Nephron (organoid): ENCODE measurements around the gene CLCC1.
A peak's percentile ranks its signal among the peaks of the same experiment; 100 is the strongest.

Experiments
- H3K27ac Mint-ChIP-seq, 3 experiments: 2 replicates each; pipeline ENCODE4 v1.8.0; 2020; ENCODE audit warnings: mixed read lengths in 3 of 3, mild to moderate bottlenecking in 2 of 3, moderate library complexity in 1 of 3
- H3K27me3 Mint-ChIP-seq: 2 replicates; pipeline ENCODE4 v1.8.0; 2021; ENCODE audit warnings: low read depth, mild to moderate bottlenecking, moderate library complexity, mixed read lengths
- H3K36me3 Mint-ChIP-seq: 2 replicates; pipeline ENCODE4 v1.8.0; 2020; ENCODE audit warnings: low read depth, mixed read lengths
- H3K4me1 Mint-ChIP-seq: 2 replicates; pipeline ENCODE4 v1.8.0; 2020; ENCODE audit warnings: mixed read lengths
- H3K4me3 Mint-ChIP-seq, 3 experiments: 2 replicates each; pipeline ENCODE4 v1.8.0; 2020; ENCODE audit warnings: mild to moderate bottlenecking in 3 of 3, mixed read lengths in 3 of 3, moderate library complexity in 2 of 3
- H3K9me3 Mint-ChIP-seq: 2 replicates; pipeline ENCODE4 v1.8.0; 2020; ENCODE audit warnings: mixed read lengths
- CTCF ChIP-seq, 3 experiments: fragments of 200-600 bp; sonication (generic); IDR thresholded peaks; one replicate each; pipeline ENCODE4 v1.5.0; 2021; ENCODE audit warnings: antibody characterized with exemption in 3 of 3; ENCODE audit not compliant: unreplicated experiment in 3 of 3

CLCC1 gene

GRCh38 chr1:108955881-108956280 is 7.4 kb downstream of the CLCC1 start:
- TF ChIP-seq CTCF (IDR thresholded peaks at IDR 0.05; ENCODE audit: unreplicated experiment in 3 of 3): no peak
- H3K27ac Mint-ChIP-seq: no peak overlapping the region
- no peaks in the 10 kb centered on the region for H3K9me3 Mint-ChIP-seq
- H3K4me3 Mint-ChIP-seq: no peak overlapping the region
- peaks cover 51% of the 10 kb centered on the region for H3K36me3 Mint-ChIP-seq
- no peaks in the 10 kb centered on the region for H3K27me3 Mint-ChIP-seq
- H3K4me1 Mint-ChIP-seq: peaks cover 10% of the 10 kb centered on the region

- no peaks in the 10 kb centered on the region for H3K27me3 Mint-ChIP-seq
- H3K4me3 Mint-ChIP-seq: no peak overlapping the region
- H3K27ac Mint-ChIP-seq: no peak overlapping the region
- no peak for TF ChIP-seq CTCF (IDR thresholded peaks at IDR 0.05; ENCODE audit: unreplicated experiment in 3 of 3)
- H3K9me3 Mint-ChIP-seq: no peaks in the 10 kb centered on the region
- peaks cover 5% of the 10 kb centered on the region for H3K4me1 Mint-ChIP-seq
- H3K36me3 Mint-ChIP-seq: peaks cover 45% of the 10 kb centered on the region
Measured at GRCh38 chr1:108955111-108955510, 8.2 kb downstream of the CLCC1 start.

- no peak overlapping the region for H3K27ac Mint-ChIP-seq
- H3K27me3 Mint-ChIP-seq: no peaks in the 10 kb centered on the region
- no peak overlapping the region for H3K4me3 Mint-ChIP-seq
- no peak for TF ChIP-seq CTCF (IDR thresholded peaks at IDR 0.05; ENCODE audit: unreplicated experiment in 3 of 3)
- no peaks in the 10 kb centered on the region for H3K9me3 Mint-ChIP-seq
- peaks cover 4% of the 10 kb centered on the region for H3K4me1 Mint-ChIP-seq
- H3K36me3 Mint-ChIP-seq: peaks cover 37% of the 10 kb centered on the region
Measured at GRCh38 chr1:108953452-108953851, 9.8 kb downstream of the CLCC1 start.

GRCh38 chr1:108951242-108951641 is 12.0 kb downstream of the CLCC1 start:
- no peak for TF ChIP-seq CTCF (IDR thresholded peaks at IDR 0.05; ENCODE audit: unreplicated experiment in 3 of 3)
- no peaks in the 10 kb centered on the region for H3K9me3 Mint-ChIP-seq
- no peak overlapping the region for H3K4me3 Mint-ChIP-seq
- no peaks in the 10 kb centered on the region for H3K27me3 Mint-ChIP-seq
- peaks cover 9% of the 10 kb centered on the region for H3K4me1 Mint-ChIP-seq
- H3K27ac Mint-ChIP-seq: no peak overlapping the region
- H3K36me3 Mint-ChIP-seq: peaks cover 34% of the 10 kb centered on the region

- Mint-ChIP-seq H3K27ac (peak overlapping the region in 2 of 3 experiments; percentile 5 to 50), H3K4me3 (no peak overlapping the region), H3K27me3 (no peaks in the 10 kb centered on the region), H3K36me3 (peaks cover 23% of the 10 kb centered on the region), H3K4me1 (peaks cover 5% of the 10 kb centered on the region), H3K9me3 (no peaks in the 10 kb centered on the region)
- no peak for TF ChIP-seq CTCF (IDR thresholded peaks at IDR 0.05; ENCODE audit: unreplicated experiment in 3 of 3)
Measured at GRCh38 chr1:108949044-108949443, 14.2 kb downstream of the CLCC1 start.

- Mint-ChIP-seq H3K27me3 (no peaks in the 10 kb centered on the region), H3K4me3 (peak overlapping the region in 2 of 3 experiments; percentile 46 to 57), H3K27ac (peak overlapping the region; percentile 13 to 69 (median 46)), H3K36me3 (peaks cover 25% of the 10 kb centered on the region), H3K4me1 (peaks cover 5% of the 10 kb centered on the region), H3K9me3 (no peaks in the 10 kb centered on the region)
- TF ChIP-seq CTCF (IDR thresholded peaks at IDR 0.05; ENCODE audit: unreplicated experiment in 3 of 3): no peak
Measured at GRCh38 chr1:108947871-108948525, 15.3 kb downstream of the CLCC1 start.
